ENCODE data around the gene PROC.

DNA sequence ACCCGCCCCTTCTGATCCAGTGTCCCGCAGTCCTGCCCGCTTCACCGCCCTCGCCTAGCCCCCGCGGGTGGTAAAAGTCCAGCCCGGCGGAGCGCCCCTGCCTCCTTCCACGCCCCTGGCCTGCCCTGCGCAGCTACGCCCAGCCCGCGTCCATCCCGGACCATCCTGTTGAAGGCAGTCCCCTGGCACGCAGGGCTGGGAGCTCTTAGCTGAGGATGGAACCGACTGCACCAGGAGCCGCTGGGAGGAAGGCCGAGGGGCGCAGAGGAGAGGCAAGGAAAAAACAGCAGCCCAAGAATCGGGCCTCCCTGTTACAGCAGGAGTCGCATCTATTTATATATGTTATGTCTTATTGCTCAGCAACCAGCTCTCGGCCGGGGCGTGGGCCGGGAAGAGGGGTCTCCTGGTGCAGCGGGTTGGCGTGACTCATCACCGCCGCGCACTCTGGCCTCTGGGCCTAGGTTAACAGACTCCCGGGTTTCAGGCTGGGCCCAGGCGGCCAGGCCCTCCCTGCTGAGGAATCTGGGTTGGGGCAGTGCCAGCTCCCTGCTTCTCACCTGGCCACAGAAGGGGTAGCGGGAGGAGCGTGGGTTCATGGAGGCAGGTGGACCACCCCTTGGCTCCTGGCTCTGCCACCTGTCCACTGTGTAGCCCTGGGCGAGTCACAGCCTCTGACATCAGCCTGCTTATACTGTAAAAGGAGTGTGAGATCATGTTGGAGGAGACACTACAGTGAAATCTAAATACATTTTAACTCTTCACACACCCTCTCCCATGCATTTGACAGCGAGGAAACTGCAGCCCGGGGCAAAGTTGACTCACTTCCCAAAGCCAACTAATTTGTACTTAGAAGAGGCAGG lies 17.1 kb upstream of the PROC start:
- TF ChIP-seq, protein P1, sequence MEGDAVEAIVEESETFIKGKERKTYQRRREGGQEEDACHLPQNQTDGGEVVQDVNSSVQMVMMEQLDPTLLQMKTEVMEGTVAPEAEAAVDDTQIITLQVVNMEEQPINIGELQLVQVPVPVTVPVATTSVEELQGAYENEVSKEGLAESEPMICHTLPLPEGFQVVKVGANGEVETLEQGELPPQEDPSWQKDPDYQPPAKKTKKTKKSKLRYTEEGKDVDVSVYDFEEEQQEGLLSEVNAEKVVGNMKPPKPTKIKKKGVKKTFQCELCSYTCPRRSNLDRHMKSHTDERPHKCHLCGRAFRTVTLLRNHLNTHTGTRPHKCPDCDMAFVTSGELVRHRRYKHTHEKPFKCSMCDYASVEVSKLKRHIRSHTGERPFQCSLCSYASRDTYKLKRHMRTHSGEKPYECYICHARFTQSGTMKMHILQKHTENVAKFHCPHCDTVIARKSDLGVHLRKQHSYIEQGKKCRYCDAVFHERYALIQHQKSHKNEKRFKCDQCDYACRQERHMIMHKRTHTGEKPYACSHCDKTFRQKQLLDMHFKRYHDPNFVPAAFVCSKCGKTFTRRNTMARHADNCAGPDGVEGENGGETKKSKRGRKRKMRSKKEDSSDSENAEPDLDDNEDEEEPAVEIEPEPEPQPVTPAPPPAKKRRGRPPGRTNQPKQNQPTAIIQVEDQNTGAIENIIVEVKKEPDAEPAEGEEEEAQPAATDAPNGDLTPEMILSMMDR (IDR thresholded peaks at IDR 0.05; ENCODE audit: borderline replicate concordance, extremely low read depth, low read length, poor library complexity, severe bottlenecking), result no peak
- no peak for TF ChIP-seq EZH2 (IDR thresholded peaks at IDR 0.05; ENCODE audit: borderline replicate concordance, low read depth, low read length, severe bottlenecking)

Data from DND-41 (cell line).